GM18502 (cell line): ENCODE measurements around the gene PEX11B.
"Not testable (repeated sequence)": the region's sequence is repeated elsewhere in the genome, so short reads cannot be mapped to it uniquely, and the experiment has no call there.

ENCODE experiments used
- ATAC-seq: cut with Tn5 transposase; IDR thresholded peaks from one replicate; pipeline ENCODE4 v1.9.1; 2021; ENCODE audit warnings: mild to moderate bottlenecking; ENCODE audit not compliant: unreplicated experiment, poor library complexity

Gene PEX11B

DNA sequence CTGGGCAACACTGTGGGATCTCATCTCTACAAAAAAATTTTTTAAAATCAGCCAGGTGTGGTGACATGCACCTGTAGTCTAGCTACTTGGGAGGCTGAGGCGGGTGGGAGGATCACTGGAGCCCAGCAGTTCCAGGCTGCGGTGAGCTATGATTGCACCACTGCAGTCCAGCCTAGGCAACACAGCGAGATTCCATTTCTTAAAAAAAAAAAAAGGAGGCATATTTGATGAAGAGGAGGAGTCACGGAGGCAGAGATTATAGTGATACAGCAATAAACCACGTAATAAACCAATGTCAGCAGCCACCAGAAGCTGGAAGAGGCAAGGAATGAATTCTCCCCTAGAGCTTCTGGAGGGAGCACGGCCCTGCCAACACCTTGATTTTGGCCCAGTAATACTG lies 35.3 kb upstream of the PEX11B start:
- ATAC-seq = no peak

DNA sequence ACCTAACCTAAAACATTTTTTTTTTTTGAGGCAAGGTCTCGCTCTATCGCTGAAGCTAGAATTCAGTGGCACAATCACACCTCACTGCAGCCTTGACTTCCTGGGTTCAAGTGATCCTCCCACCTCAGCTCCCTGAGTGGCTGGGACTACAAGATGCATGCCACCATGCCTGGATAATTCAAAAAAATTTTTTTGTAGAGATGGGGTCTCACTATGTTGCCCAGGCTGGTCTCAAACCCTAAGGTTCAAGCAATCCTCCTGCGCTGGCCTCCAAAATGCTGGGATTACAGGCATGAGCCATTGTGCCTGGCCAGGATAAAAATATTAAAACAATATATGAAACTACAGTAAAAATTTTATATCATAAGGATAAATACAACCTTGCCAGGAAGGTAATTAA lies 34.4 kb upstream of the PEX11B start:
- ATAC-seq = no peak

DNA sequence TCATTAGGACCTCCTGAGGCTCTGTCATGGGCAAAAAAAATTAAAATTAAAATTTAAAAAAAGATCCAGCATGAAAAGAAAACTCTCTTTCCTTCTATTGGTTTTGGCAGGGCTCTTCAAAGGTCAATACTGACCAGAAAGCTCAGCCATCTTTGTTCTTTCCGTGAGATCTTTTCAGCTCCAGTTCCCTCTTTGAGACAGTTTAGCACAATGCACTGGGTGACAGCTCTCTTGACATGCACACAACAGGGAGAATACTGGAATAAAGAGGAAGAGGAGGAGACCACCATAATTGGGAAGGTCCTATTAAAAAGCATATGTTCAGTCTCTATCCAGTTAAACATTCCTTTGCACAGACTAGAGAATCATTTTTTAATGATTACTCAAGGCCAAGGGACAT lies 33.0 kb upstream of the PEX11B start:
- no peak for ATAC-seq

DNA sequence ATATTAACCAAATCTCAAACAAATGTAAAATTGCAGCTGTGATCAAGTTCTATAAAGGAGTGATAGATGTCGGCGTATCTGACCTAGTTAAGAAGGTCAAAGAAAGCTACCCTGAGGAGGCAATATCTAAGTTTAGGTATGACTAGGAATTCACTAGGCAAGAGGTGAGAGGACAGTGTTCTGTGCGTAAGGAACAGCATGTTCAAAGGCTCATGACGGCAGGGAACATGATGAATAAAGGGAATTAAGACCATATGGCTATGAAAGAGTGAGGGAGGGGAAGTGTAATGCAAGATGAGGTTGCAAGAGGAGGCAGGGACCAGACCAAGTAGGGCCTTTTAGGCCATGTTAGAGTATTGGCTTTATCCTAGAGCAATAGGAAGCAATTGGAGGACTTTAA lies 30.7 kb upstream of the PEX11B start:
- ATAC-seq = no peak

DNA sequence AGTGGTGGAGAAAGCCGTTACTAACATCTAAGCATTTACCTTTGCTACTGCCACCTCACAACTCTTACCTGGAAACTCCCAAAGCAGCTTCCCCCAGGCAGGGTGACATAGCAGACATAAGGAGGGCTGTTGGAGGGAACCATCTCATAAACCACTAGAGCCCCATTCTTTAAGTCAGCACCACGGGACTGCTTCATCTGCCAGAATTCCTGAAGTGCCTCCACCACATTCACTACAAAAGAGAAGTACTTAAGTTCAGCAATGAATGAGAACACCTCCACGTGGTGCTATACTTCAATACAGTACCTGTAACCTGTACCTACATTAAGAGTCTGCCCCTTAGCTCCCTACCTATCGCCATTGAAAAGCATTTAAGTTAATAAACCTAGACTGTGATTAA lies 29.0 kb upstream of the PEX11B start:
- ATAC-seq = no peak

DNA sequence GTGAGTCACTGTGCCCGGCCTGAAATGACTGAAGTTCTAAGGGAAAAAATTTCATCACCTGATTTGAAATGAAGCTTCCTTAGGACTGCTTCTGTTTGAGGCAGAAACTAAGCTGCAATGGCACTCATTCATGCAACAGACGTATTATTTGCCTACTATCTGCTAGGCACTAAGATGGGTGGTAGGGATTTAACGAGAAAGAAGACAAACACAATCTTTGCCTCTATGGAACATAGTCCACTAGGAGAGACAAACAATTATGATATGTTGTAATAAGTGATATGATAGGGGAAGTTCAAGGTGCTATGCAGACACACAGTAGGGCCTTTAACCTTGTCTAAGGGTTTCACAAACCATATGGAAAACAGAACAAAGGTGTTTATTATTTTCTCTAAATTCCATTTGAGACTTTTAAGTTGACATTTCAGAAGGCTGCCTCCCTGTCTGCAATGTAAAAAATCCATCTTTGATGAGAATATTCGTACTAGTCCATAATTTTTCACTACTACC lies 28.0 kb upstream of the PEX11B start:
- ATAC-seq = no peak

DNA sequence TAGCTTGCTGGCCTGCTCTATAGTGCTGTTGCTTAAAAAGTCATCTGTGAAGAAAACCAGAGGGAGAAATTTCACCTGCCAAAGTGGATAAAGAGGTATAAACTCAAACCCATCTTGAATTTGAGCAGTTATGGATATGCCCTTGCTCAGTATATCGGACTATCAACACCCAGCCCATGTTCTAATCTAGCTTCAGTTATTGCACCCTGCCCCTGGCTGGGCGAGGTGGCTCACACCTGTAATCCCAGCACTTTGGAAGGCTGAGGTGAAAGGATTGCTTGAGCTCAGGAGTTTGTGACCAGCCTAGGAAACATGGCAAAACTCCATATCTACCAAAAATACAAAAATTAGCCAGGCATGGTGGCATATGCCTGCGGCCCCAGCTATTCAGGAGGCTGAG lies 26.0 kb upstream of the PEX11B start:
- ATAC-seq = no peak

DNA sequence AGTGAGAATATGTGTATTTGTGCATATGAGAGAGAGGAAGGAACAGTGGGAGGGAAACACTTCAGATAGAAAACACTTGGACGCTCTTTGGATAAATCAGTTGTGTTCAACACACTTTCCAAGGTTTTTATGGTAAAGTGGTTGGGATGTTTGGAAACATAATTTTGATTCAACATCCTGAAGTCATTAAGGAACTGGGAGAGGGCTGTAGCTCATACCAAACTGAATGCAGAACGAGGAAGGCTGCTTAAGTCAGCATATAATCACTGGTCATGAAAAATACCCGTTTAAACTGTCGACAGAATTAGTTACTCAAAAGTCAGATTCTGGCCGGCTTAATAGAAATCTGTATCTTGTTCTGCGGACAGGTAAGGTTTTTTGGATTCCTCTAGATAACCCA lies 24.4 kb upstream of the PEX11B start:
- ATAC-seq = no peak

DNA sequence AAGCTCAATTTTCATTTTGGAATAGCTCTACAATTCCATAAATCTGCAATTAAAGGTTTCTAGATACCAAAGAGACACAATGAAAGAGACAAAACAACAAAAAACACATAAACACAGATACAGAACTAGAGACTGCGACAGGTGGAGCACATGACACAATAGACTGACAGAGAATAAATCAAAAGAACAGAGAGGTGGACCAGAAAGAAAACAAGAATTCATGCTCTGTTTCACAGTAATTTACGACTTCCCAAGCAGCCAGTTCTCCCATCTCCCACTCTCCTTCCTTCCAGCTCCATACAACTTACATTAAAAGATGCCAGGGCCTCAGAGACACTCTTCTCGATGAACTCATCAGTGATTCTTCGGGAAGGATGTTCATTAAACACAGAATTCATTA lies 23.9 kb upstream of the PEX11B start:
- no peak for ATAC-seq

DNA sequence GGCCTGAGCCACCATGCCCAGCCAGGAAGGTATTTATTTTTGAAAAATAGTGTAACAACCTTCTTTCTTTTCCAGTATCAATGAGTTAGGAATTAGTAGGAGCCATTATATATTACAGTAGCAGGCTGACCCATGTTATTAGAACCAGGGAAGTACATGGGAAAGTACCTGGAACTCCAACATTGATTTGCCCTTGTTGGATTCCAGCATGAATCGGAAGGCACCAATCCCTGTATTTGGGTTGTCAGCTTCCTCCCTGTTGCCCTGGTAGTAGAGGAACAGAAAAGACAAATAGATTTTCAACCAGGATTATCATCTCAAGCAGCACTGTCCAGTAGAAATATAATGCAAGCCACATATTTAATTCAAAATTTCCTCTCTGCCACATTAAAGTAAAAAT lies 18.9 kb upstream of the PEX11B start:
- no peak for ATAC-seq

DNA sequence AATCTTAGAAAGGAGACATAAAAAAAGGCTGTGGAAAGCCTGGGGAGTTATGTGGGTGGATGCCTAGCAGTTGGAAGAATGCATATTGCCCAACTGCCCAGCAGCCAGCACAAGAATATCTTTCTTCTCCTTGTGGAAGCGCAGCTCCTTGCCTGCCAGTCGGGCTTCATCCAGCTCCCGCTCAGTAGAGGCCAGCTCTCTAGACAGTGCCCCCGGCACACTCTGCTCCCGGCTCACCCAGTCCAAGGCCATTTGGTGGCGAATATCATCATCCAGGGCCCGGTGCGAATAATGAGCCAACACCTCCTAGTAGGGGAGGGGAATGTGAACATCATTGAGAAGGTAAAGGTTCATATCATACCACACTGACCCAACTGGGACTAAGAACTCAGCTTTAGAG lies 17.7 kb upstream of the PEX11B start:
- ATAC-seq = no peak

DNA sequence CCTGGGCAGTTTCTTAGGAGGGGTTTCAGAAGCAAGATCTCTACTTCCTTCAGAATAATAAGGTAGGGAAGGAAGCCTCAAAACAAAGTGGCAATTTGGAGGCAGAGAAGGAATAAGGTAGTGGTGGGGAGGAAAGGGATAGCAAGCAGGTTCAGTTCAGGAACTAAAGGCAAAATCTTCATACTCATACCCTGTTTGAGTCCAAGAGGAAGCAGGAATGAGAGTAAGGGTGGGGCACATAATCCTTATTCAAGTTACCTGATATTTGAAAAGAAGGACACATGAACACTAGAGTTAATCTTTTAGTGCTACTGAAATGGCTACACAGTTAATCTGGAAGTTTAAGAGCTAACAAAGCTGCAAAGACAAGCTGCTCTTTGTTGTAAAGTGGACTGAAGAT lies 17.2 kb upstream of the PEX11B start:
- ATAC-seq = no peak

DNA sequence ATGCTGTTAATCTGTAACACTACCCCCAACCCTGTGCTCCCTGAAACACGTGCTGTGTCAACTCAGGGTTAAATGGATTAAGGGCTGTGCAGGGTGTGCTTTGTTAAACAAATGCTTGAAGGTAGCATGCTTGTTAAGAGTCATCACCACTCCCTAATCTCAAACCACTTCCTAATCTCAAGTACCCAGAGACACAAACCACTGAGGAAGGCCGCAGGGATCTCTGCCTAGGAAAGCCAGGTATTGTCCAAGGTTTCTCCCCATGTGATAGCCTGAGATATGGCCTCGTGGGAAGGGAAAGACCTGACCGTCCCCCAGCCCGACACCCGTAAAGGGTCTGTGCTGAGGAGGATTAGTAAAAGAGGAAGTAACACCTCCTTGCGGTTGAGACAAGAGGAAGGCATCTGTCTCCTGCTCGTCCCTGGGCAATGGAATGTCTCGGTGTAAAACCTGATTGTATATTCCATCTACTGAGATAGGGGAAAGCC lies 14.0 kb upstream of the PEX11B start:
- not testable (repeated sequence) for ATAC-seq

DNA sequence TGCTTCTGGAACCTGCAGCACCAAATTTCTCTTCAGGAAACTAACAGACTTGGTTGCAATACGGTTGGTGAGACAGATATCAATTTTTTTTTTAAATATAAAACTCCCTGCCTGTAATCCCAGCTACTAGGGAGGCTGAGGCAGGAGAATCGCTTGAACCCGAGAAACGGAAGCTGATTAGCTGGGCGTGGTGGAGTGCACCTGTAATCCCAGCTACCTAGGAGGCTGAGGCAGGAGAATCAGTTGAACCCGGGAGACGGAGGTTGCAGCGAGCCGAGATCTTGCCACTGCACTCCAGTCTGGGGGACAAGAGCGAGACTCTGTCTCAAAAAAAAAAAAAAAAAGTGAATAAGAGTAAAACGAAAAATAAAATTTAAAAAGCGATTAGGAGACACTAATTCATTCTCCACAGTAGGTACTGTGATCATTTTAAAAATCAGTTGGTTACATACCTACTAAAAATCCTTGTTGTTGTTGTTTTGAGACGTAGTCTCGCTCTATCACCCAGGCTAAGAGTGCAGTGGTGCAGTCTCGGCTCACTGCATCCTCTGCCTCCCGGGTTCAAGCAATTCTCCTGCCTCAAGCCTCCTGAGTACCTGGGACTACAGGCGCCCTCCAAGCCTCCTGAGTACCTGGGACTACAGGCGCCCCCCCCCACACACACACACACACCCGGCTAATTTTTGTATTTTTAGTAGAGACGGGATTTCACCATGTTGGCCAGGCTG lies 9.6 kb upstream of the PEX11B start:
- ATAC-seq = no peak

DNA sequence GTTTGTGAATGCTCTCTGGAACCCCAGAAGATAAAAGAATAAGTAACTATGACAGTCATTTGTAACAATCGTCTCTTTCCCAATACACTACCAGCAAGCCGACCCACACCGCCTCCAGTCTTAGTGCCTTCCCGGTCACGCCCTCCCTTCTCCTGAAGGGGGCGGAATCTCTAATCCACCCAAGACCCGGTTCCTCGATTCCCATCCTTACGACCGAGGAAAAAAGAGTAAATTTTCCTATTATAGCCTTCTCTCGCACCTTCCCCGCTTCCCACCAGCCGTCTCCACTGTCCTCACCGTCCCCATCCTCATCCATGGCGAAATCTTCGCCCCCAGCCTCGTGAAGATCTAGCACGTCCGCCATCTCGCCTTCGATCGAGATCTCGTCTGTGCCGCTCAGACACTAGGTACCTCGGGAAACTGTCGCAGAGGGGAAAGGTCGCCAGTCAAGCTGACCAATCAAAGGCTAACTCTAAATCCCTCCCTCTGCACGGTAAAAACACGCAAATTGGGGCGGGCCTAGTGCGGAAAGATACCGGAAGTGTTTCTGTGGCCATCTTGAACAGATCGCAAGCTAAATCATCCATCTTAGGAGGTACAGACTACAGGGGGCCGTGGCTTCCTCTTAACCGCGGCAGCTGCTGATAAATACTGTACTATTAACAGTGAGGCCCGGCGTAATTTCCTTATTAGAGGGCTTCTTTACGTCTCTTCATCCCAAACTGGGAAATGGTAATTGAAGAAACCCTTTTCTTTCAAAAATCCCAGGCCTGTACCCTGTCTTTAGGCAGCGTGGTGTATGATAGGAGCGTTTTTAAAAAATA lies 8.8 kb upstream of the PEX11B start, which contains the start of gene RBM8A:
RBM8A (minus strand) TSS at position 422 of the 824 bp plus-strand sequence; CDS start at position 364, 58 bp downstream.
- peak; percentile 95 for ATAC-seq

DNA sequence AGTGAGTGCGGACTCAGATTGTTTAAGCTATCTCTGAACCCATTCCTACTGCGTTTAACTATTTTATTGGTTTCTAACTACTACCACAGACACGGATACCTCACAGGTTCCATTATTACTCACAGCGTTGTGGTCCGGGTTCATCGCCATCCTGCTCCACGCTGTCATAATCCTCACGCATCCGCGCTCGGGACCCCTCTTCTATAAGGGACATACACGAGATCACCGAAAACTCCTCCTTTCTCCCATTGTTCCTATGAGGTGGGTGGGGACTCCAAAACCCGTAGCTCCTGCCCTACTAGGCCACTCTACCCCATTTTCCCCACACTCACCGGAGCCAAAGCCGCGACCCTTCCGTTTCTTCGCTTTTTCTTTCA lies 8.2 kb upstream of the PEX11B start:
- peak; percentile 13 for ATAC-seq

DNA sequence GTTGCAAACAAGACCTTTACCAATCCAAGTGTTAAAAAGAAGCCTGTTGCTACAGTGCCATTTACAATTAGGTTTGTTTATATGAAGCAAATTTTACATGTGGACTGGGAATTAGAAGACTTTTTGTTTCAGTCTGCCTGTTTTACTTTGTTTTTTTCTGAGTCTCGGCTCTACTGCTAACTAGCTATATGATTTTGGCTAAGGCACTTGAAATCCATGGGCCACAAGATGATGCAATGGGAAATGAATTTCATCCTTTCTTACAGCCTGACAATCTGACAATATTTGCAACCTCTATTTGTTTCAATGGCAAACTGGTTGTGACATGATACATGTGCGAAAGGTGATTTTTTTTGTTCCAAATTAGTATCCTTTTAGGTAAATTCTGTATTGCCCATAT lies 3.7 kb upstream of the PEX11B start:
- no peak for ATAC-seq

DNA sequence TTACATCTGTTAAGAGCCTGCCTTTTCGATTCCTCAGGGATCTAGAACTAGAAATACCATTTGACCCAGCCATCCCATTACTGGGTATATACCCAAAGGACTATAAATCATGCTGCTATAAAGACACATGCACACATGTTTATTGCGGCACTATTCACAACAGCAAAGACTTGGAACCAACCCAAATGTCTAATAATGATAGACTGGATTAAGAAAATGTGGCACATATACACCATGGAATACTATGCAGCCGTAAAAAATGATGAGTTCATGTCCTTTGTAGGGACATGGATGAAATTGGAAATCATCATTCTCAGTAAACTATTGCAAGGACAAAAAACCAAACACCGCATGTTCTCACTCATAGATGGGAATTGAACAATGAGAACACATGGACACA lies 1.8 kb upstream of the PEX11B start:
- not testable (repeated sequence) for ATAC-seq

DNA sequence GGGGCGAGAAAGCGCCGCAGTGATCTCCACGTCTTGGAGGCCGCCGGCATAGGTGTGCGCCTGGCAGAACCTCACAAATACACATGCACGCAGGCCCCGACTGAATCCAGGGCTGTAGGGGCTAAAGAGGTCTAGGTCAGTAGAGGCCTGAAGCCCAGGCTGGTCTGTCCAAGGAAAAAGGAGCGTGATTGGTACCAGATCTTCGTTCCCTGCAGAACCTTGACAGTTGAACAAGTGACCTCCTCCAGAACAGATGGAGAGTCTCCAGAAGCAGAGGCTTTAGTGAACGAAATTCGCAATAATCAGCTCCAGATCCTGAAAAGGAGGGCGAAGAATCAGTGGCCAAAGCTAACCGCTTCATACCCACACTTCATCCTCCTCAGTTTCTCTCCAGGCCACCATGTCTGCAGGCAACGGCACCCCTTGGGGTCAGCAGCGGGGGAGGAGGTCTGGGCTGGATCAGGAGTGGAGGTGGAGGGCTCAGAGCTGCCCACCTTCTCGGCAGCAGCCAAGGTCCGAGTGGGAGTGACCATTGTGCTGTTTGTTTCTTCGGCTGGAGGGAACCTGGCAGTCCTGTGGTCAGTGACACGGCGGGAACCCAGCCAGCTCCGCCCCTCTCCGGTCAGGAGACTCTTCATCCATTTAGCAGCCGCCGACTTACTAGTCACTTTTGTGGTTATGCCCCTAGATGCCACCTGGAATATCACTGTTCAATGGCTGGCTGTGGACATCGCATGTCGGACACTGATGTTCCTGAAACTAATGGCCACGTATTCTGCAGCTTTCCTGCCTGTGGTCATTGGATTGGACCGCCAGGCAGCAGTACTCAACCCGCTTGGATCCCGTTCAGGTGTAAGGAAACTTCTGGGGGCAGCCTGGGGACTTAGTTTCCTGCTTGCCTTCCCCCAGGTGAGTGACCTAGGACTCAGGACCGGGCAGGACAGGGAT lies 749 bp upstream of the PEX11B start:
- peak; percentile 7 for ATAC-seq

DNA sequence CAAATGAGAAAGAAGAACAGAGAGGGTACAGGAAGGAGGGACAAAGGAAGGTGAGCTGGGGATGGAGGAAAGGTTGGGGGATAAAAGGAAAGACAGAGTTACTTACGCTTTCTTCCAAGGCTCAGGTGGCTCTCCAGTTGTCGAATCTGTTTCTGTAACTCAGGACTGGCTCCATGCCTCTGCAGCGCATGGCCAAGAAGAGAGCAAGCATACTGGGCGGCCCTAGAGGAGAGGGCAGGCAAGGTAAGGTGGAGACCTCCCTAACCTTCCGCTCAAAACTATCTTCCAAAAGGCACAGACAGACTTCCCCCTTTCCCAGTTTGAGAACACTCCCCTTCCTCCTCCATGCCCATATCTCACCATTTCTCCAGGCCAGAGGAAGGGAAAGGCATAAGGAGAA lies 922 bp downstream of the PEX11B start:
- ATAC-seq = no peak
